SK-N-SH treated with all-trans-retinoic acid at 6 μM for 48 hours (cell line): Measurements from ENCODE around the gene CELF4.

Experiments used
- ATAC-seq: fragments of 200-7000 bp; cut with Tn5 transposase; 3 replicates; pipeline ENCODE4 v1.9.1; 2020; ENCODE audit warnings: mild to moderate bottlenecking, moderate library complexity
- ARNTL ChIP-seq: fragments of 450-650 bp; formaldehyde crosslinking; IDR thresholded peaks from 2 replicates; pipeline ENCODE4 v1.5.0; 2020; ENCODE audit warnings: low read depth, mild to moderate bottlenecking, moderate library complexity, borderline replicate concordance
- CREB5 ChIP-seq: fragments of 250-450 bp; sonication (Bioruptor Pico); IDR thresholded peaks from 2 replicates; pipeline ENCODE4 v1.5.1; 2020; ENCODE audit warnings: low read depth, mild to moderate bottlenecking, moderate library complexity
- CSDC2 ChIP-seq: fragments of 250-450 bp; sonication (Bioruptor Pico); IDR thresholded peaks from 2 replicates; pipeline ENCODE4 v1.5.0; 2020; ENCODE audit warnings: mild to moderate bottlenecking, moderate library complexity
- CSRNP3 ChIP-seq: fragments of 250-450 bp; sonication (Bioruptor Pico); IDR thresholded peaks from 2 replicates; pipeline ENCODE4 v1.5.1; 2021; ENCODE audit warnings: mild to moderate bottlenecking, moderate library complexity
- GLIS3 ChIP-seq: fragments of 250-450 bp; sonication (Bioruptor Pico); IDR thresholded peaks from 2 replicates; pipeline ENCODE4 v1.5.0; 2020; ENCODE audit warnings: mild to moderate bottlenecking, moderate library complexity
- ISL1 ChIP-seq: fragments of 250-450 bp; sonication (Bioruptor Pico); IDR thresholded peaks from 2 replicates; pipeline ENCODE4 v2.1.2; 2022; ENCODE audit warnings: mild to moderate bottlenecking, moderate library complexity
- OSR1 ChIP-seq: fragments of 250-450 bp; sonication (Bioruptor Pico); IDR thresholded peaks from 2 replicates; pipeline ENCODE4 v1.8.0; 2022; ENCODE audit warnings: moderate library complexity, mild to moderate bottlenecking, inconsistent platforms
- PATZ1 ChIP-seq: fragments of 250-450 bp; sonication (Bioruptor Pico); IDR thresholded peaks from 2 replicates; pipeline ENCODE4 v1.8.0; 2020; ENCODE audit warnings: mild to moderate bottlenecking, moderate library complexity, borderline replicate concordance
- PPARA ChIP-seq: fragments of 250-450 bp; sonication (Bioruptor Pico); IDR thresholded peaks from 2 replicates; pipeline ENCODE4 v1.5.0; 2020; ENCODE audit warnings: mild to moderate bottlenecking, borderline replicate concordance
- RARB ChIP-seq: fragments of 250-450 bp; sonication (Bioruptor Pico); IDR thresholded peaks from 2 replicates; pipeline ENCODE4 v1.8.0; 2021; ENCODE audit warnings: mild to moderate bottlenecking, moderate library complexity
- SNAI2 ChIP-seq: fragments of 250-450 bp; sonication (Bioruptor Pico); IDR thresholded peaks from 2 replicates; pipeline ENCODE4 v1.5.0; 2020; ENCODE audit warnings: mild to moderate bottlenecking, moderate library complexity
- TCF4 ChIP-seq: fragments of 250-450 bp; sonication (Bioruptor Pico); IDR thresholded peaks from 2 replicates; pipeline ENCODE4 v1.8.0; 2021; ENCODE audit warnings: mild to moderate bottlenecking, moderate library complexity, borderline replicate concordance
- TOX ChIP-seq: fragments of 250-450 bp; sonication (Bioruptor Pico); IDR thresholded peaks from 2 replicates; pipeline ENCODE4 v1.8.0; 2021; ENCODE audit warnings: mild to moderate bottlenecking, moderate library complexity, borderline replicate concordance
- TSHZ2 ChIP-seq: fragments of 250-450 bp; sonication (Bioruptor Pico); IDR thresholded peaks from 2 replicates; pipeline ENCODE4 v1.5.0; 2020; ENCODE audit warnings: mild to moderate bottlenecking, moderate library complexity
- ZC3H10 ChIP-seq: fragments of 250-450 bp; sonication (Bioruptor Pico); IDR thresholded peaks from 2 replicates; pipeline ENCODE4 v1.5.1; 2021; ENCODE audit warnings: mild to moderate bottlenecking, moderate library complexity
- ZFP3 ChIP-seq: fragments of 250-450 bp; sonication (Bioruptor Pico); IDR thresholded peaks from 2 replicates; pipeline ENCODE4 v1.5.0; 2020; ENCODE audit warnings: mild to moderate bottlenecking, moderate library complexity
- ZNF565 ChIP-seq: fragments of 450-650 bp; formaldehyde crosslinking; conservative IDR thresholded peaks from 2 replicates; pipeline ENCODE4 v1.5.0; 2020; ENCODE audit warnings: low read depth, mild to moderate bottlenecking, moderate library complexity
- ZNF70 ChIP-seq: fragments of 450-650 bp; formaldehyde crosslinking; IDR thresholded peaks from 2 replicates; pipeline ENCODE4 v1.5.0; 2020; ENCODE audit warnings: mild to moderate bottlenecking, moderate library complexity
- ZNF8 ChIP-seq: fragments of 450-650 bp; formaldehyde crosslinking; IDR thresholded peaks from 2 replicates; pipeline ENCODE4 v1.5.0; 2020; ENCODE audit warnings: mild to moderate bottlenecking, moderate library complexity

CELF4 gene

GRCh38 chr18:37577051-37577611 is 11.5 kb upstream of the CELF4 start:
- TF ChIP-seq ZFP3 (CRISPR knock-in tag), result no peak
- TF ChIP-seq TOX (CRISPR knock-in tag), result no peak
- TF ChIP-seq ZC3H10 (CRISPR knock-in tag), result no peak
- TF ChIP-seq PPARA (CRISPR knock-in tag), result no peak
- no peak for TF ChIP-seq RARB
- no peak for TF ChIP-seq SNAI2
- no peak for TF ChIP-seq ARNTL
- TF ChIP-seq CSRNP3 (CRISPR knock-in tag), result no peak
- TF ChIP-seq ZNF565 (CRISPR knock-in tag), result no peak
- no peak for TF ChIP-seq ZNF70 (CRISPR knock-in tag)
- TF ChIP-seq CSDC2, result no peak
- TF ChIP-seq TCF4 (CRISPR knock-in tag), result no peak
- no peak for TF ChIP-seq TSHZ2 (CRISPR knock-in tag)
- TF ChIP-seq ISL1 (CRISPR knock-in tag), result no peak
- TF ChIP-seq OSR1 (CRISPR knock-in tag), result no peak
- TF ChIP-seq ZNF8 (CRISPR knock-in tag), result no peak
- TF ChIP-seq, all 23 proteins: peak for 0
- no peak for ATAC-seq

GRCh38 chr18:37575646-37576045 is 10.0 kb upstream of the CELF4 start:
- ATAC-seq, result no peak
- no peak for TF ChIP-seq TSHZ2 (CRISPR knock-in tag)
- TF ChIP-seq CREB5, result no peak
- TF ChIP-seq PATZ1 (CRISPR knock-in tag), result no peak
- no peak for TF ChIP-seq ZNF70 (CRISPR knock-in tag)
- TF ChIP-seq SNAI2, result no peak
- no peak for TF ChIP-seq ZNF8 (CRISPR knock-in tag)
- no peak for TF ChIP-seq GLIS3 (CRISPR knock-in tag)
- TF ChIP-seq CSRNP3 (CRISPR knock-in tag), result no peak
- TF ChIP-seq ZFP3 (CRISPR knock-in tag), result no peak
- no peak for TF ChIP-seq OSR1 (CRISPR knock-in tag)
- no peak for TF ChIP-seq ZC3H10 (CRISPR knock-in tag)
